HG03060 (cell line): ENCODE measurements around the gene PLCL1.

ENCODE experiments used
- ATAC-seq: cut with Tn5 transposase; IDR thresholded peaks from one replicate; pipeline ENCODE4 v1.9.1; 2021; ENCODE audit warnings: low read depth, moderate number of reproducible peaks; ENCODE audit not compliant: unreplicated experiment

The PLCL1 gene

DNA sequence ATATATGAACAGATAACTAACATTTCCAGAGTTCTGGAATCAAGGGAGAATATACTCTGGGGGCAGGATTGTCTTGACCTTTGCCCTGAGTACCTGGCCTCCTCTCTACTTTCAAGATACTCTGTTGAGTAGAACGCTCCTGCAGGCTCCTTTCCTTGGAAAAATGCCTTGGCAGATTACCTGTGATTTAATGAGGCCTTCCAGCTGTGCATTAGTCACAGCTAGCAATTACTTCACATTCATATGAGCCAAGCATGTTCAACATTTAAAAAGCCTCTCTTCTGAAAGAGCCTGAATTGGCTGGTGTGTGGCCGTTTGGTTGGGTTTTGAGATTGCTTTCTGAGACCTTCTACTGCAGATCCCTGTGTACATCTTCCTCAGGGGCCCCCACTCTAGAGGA, 142.2 kb downstream of the PLCL1 start:
- no peak for ATAC-seq

DNA sequence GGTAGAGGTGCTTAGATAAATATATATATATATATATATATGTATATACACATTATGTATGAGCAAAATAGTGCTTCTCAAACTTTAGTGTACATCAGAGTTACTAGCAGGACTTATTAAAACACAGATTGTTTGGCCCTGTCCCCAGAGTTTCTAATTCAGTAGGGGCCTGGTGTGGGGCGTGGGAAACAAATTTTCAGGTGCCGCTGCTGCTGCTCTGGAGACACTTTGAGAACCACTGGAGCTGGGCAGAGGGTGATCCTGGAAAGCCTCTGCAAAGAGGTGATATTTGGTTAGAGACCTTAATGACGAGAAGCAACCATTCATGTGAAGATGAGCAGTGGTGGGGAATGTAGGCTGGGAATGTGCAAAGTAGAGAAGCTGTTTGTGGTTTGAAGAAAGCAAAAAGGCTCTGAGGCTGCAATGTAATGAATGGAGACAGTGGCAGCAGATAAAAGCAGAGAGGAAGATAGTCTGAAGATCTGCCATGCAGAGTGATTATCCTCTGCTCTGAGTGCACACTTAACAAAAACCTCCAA, 142.9 kb downstream of the PLCL1 start:
- no peak for ATAC-seq

DNA sequence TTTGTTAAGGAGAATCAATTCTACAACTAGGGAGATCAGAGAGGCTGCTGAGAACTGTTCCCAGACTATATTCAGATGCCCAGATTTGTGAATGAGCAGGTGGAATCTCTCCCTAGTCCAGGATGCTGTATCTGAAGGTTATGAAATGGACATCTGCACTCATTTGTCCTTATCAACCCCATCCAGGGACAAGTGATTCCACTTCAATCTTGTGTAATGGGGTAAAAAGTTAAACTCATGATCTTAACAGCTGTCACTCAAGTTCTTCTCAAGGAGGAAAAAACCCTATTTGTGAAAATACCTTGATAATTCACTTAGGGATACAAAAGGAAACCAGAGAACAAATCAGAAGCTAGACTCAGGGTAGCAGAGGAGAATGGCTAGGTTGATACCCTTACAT, 144.8 kb downstream of the PLCL1 start:
- no peak for ATAC-seq

DNA sequence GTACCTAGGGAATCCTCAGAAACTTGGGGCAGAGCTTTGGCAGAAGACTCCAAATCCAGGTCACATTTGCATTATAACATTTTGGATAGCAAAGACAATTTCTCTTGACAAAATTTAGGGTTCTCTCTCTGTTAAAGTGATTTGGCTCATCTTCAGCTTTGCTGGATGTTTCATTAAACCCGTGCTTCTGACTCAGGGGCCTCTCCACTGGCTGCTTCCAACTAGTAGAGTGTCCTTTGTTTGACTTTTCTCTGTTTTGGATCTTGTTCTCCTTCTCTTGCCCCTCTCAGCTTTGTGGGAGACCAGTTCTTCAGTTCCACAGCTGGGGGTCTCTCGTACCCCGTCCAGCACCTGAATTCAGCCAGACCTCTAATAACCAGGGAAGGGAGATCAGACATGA, 145.6 kb downstream of the PLCL1 start:
- ATAC-seq = no peak

GRCh38 chr2:197950724-197951123, 146.3 kb downstream of the PLCL1 start:
- no peak for ATAC-seq

GRCh38 chr2:197952540-197953202, 148.3 kb downstream of the PLCL1 start:
- ATAC-seq = peak; percentile 67

DNA sequence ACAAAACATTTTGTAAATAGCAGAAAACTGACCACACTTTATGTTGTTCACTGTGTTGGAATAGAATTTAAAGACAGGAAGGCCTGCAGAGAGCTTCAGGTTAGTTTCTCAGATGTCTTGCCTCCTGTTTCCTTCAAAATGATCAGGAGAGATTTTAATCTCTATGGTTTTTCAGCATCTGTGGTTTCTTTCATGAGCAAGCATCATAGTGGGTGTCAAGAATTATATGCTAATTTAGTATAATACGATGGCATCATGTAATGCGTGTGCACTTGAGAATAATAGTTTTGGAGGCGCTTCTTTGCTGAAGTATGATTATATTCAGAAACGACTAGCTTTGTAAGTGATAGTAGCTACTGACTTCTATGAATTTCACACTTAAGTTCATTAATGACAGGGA, 149.9 kb downstream of the PLCL1 start:
- no peak for ATAC-seq

GRCh38 chr2:197958592-197959150, 154.3 kb downstream of the PLCL1 start:
- ATAC-seq = no peak

GRCh38 chr2:197959383-197959782, 155.0 kb downstream of the PLCL1 start:
- no peak for ATAC-seq

- ATAC-seq = no peak
These were observed 156.4 kb downstream of the PLCL1 start for GRCh38 chr2:197960786-197961185.

GRCh38 chr2:197964720-197965119, 160.3 kb downstream of the PLCL1 start:
- no peak for ATAC-seq

DNA sequence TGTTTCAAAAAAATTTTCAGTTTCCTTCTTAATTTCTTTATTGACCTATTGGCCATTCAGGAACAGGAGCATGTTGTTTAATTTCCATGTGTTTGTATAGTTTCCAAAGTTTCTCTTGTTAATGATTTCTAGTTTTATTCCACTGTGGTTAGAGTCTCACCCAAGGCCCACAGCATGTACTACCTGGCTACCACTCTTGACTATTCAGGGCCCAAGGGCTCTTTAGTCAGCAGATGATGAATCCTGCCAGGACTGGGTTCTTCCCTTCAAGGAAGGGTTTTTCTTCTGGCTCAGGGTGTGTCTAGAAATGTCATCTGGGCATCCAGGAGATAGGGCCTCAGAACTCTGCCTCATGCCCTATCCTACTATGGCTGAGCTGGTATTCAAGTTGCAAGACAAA, 161.4 kb downstream of the PLCL1 start:
- ATAC-seq = no peak

GRCh38 chr2:197969391-197969893, 165.0 kb downstream of the PLCL1 start:
- no peak for ATAC-seq

DNA sequence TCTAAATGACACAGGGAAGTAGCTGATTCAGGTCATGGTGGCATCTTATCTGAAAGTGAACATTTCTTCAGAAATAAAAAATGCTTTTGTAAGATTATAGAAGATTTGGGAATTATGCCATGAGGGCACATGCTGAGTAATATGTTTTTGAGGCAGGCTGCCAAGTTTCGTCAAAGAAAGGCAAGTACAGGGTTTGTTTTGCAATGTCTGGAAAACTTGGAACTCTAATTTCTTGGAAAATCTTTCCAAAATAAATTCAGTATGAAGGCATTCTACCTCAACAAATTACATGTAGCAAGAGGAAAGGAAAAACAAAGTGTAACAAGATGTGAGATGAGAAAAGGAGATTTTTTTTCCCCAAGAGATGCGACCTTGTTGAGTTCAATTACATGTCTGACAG, 167.7 kb downstream of the PLCL1 start:
- no peak for ATAC-seq

GRCh38 chr2:197972587-197972986, 168.2 kb downstream of the PLCL1 start:
- no peak for ATAC-seq

- no peak for ATAC-seq
These were observed 169.4 kb downstream of the PLCL1 start for GRCh38 chr2:197973772-197974171.

GRCh38 chr2:197975931-197976519, 171.6 kb downstream of the PLCL1 start:
- no peak for ATAC-seq

- ATAC-seq = no peak
These were observed 174.6 kb downstream of the PLCL1 start for GRCh38 chr2:197978971-197979370.

DNA sequence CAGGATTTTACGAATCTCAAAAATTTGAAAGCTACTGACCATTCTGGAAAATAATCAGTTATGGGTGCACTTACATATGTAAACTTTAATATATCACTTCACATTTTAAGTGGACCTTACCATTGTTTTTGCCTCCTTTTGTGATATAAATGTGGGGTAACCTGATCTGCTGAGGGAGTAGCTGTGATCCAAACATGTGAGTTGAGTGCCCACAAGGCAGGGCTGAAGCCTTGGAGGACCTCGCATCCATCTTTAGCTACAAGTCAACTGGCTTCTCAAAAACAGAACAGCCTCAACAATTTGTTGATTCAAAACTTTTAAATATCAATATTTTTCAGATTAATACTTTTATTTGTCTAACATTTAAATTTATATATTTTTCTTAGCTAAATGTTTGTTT, 178.2 kb downstream of the PLCL1 start:
- no peak for ATAC-seq

DNA sequence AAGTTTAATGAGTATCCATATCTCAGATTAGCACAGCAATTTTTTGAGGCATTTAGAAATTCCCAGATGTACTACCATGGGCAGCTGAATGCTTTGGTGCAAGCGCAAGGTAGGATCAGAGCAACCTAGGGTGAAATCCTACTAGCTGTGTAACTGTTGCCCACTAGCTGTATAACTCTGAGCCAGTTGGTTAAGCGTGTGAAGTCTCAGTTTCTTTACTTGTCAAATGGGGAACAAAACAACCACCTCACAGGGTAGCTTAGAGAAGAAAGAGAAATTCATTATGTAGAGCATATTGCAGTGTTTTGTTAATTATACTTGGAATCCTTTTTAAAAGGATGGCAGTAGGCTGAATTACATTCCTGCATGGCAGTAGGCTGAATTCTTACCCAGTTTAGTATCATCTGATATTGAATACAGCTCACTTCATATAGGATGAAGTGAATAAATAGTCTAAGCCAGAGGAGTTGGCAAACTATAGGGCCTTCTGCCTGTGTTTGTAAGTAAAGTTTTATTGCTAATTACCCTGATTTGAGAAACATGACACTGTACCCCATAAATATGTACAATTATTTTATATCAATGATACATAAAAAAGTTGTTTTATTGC, 180.7 kb downstream of the PLCL1 start:
- ATAC-seq = no peak

DNA sequence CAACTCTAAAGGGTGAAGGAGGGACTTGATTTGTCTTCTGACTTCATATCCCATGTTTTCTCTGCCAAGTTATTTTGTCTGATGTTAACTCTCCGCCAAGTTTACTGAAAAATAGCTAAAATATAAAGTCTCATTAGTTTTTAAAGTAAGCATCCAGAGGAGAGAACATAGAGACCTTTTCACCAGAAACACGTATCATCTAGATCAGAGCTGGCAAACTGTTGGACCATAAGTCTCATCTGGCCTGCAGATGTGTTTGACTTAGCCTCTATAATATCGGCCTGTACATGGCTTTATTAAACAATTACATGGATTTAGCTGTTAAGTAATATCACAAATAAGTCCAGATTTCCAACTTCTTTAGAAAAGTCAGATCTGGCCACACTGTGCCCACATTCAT, 182.6 kb downstream of the PLCL1 start:
- ATAC-seq = no peak
